ENCODE results near the gene FLRT3. TPM values are rescaled to one million over a fixed set of nuclear protein-coding genes. Genes with fewer than 3 reads are reported as not detected.

Gene FLRT3
- total and polyA plus RNA-seq, 2 experiments from 2014 or later: 0.17 to 0.45 TPM

DNA sequence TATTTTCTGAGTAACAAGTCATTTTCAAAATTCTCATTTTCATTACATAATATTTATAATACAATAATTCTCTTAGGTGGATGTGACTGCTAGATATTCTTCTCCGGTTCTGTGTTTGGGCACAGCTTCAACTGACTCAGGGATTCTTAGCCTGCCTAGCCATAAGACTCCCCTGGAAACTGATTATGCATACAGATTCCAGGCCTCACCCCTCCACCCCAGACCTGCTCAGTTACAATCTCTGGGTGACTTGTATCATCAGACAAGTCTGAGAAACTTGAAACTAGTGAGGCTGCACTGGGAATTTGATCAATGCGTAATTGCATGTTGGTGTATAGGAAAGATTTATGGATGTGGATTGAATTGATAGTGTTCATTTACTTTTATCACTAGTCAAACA lies 25.4 kb downstream of the FLRT3 start (continued):
- TF ChIP-seq EZH2 (IDR thresholded peaks at IDR 0.05; ENCODE audit: low read depth, unreplicated experiment): no peak
- TF ChIP-seq CREB1 (CRISPR knock-in tag; IDR thresholded peaks at IDR 0.05; ENCODE audit: low read depth): no peak
- no peak for TF ChIP-seq POLR2AphosphoS5 (IDR thresholded peaks at IDR 0.05; ENCODE audit: low read depth)
- no peak for TF ChIP-seq EZH2phosphoT487 (IDR thresholded peaks at IDR 0.05; ENCODE audit: unreplicated experiment)
- TF ChIP-seq ZNF331 (CRISPR knock-in tag; IDR thresholded peaks at IDR 0.05; ENCODE audit: low read depth): no peak
- TF ChIP-seq STAT1 (IDR thresholded peaks at IDR 0.05; ENCODE audit: unreplicated experiment): no peak

DNA sequence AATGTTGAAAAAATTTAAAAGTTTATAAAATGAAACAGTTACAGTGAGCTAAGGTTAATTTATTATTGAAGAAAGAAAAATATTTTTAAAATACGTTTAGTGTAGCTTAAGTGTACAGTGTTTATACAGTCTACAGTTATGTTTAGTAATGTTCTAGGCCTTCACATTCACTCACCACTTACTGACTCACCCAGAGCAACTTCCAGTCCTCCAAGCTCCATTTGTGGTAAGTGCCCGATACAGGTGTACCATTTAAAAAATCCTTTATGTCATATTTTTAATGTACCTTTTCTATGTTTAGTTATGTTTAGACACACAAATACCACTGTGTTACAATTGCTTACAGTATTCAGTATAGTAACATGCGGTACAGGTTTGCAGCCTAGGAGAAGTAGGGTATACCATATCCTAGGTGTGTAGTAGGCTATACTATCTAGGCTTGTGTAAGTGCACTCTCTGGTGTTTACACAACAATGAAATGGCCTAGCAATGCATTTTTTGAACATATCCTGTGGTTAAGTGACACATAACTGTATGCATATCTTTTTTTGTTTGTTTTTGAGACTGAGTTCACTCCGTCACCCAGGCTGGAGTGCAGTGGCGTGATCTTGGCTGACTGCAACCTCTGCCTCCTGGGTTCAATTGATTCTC lies 26.3 kb downstream of the FLRT3 start:
- Histone ChIP-seq H3F3A (replicated peaks; ENCODE audit: low read depth) (no peaks in the 10 kb centered on the region), H3K36me3 (ENCODE audit: insufficient read depth) (no peaks in the 10 kb centered on the region), H3K9me2 (ENCODE audit: insufficient read depth) (no peaks in the 10 kb centered on the region), H3K4me1 (ENCODE audit: insufficient read depth) (peaks cover 10% of the 10 kb centered on the region; the same call in 1 of the 2 replicates), H4K20me1 (replicated peaks; ENCODE audit: insufficient read depth) (no peaks in the 10 kb centered on the region), H3K79me2 (replicated peaks; ENCODE audit: insufficient read depth) (no peaks in the 10 kb centered on the region), H3K4me2 (no peak overlapping the region), H3K27me3 (ENCODE audit: insufficient read depth) (no peaks in the 10 kb centered on the region), H3K4me3 (no peak overlapping the region), H3K27ac (ENCODE audit: low read depth) (no peak overlapping the region), H2AFZ (no peak overlapping the region)
- Mint-ChIP-seq H3K27ac (no peak overlapping the region), H3K36me3 (ENCODE audit: low read depth) (no peaks in the 10 kb centered on the region), H3K27me3 (ENCODE audit: insufficient read depth, low read depth, poor library complexity) (no peaks in the 10 kb centered on the region), H3K9me3 (no peaks in the 10 kb centered on the region), H3K4me3 (no peak overlapping the region), H3K4me1 (peaks cover 13% of the 10 kb centered on the region)
- ATAC-seq: no peak
- DNase-seq (ENCODE audit: low spot score): no peak
- no peak for TF ChIP-seq POLR2AphosphoS5 (IDR thresholded peaks at IDR 0.05; ENCODE audit: low read depth)
- no peak for TF ChIP-seq EZH2phosphoT487 (IDR thresholded peaks at IDR 0.05; ENCODE audit: unreplicated experiment)
- no peak for TF ChIP-seq STAT1 (IDR thresholded peaks at IDR 0.05; ENCODE audit: unreplicated experiment)
- TF ChIP-seq JUNB (IDR thresholded peaks at IDR 0.05; ENCODE audit: unreplicated experiment): no peak
- TF ChIP-seq, protein P1, sequence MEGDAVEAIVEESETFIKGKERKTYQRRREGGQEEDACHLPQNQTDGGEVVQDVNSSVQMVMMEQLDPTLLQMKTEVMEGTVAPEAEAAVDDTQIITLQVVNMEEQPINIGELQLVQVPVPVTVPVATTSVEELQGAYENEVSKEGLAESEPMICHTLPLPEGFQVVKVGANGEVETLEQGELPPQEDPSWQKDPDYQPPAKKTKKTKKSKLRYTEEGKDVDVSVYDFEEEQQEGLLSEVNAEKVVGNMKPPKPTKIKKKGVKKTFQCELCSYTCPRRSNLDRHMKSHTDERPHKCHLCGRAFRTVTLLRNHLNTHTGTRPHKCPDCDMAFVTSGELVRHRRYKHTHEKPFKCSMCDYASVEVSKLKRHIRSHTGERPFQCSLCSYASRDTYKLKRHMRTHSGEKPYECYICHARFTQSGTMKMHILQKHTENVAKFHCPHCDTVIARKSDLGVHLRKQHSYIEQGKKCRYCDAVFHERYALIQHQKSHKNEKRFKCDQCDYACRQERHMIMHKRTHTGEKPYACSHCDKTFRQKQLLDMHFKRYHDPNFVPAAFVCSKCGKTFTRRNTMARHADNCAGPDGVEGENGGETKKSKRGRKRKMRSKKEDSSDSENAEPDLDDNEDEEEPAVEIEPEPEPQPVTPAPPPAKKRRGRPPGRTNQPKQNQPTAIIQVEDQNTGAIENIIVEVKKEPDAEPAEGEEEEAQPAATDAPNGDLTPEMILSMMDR (conservative IDR thresholded peaks at IDR 0.05; ENCODE audit: low read depth in 2 of 2): no peak
- TF ChIP-seq, protein P2, sequence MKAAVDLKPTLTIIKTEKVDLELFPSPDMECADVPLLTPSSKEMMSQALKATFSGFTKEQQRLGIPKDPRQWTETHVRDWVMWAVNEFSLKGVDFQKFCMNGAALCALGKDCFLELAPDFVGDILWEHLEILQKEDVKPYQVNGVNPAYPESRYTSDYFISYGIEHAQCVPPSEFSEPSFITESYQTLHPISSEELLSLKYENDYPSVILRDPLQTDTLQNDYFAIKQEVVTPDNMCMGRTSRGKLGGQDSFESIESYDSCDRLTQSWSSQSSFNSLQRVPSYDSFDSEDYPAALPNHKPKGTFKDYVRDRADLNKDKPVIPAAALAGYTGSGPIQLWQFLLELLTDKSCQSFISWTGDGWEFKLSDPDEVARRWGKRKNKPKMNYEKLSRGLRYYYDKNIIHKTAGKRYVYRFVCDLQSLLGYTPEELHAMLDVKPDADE (IDR thresholded peaks at IDR 0.05): no peak
- TF ChIP-seq EZH2 (IDR thresholded peaks at IDR 0.05; ENCODE audit: low read depth, unreplicated experiment): no peak
- no peak for TF ChIP-seq ZNF114 (CRISPR knock-in tag; IDR thresholded peaks at IDR 0.05)
- TF ChIP-seq, protein P3, sequence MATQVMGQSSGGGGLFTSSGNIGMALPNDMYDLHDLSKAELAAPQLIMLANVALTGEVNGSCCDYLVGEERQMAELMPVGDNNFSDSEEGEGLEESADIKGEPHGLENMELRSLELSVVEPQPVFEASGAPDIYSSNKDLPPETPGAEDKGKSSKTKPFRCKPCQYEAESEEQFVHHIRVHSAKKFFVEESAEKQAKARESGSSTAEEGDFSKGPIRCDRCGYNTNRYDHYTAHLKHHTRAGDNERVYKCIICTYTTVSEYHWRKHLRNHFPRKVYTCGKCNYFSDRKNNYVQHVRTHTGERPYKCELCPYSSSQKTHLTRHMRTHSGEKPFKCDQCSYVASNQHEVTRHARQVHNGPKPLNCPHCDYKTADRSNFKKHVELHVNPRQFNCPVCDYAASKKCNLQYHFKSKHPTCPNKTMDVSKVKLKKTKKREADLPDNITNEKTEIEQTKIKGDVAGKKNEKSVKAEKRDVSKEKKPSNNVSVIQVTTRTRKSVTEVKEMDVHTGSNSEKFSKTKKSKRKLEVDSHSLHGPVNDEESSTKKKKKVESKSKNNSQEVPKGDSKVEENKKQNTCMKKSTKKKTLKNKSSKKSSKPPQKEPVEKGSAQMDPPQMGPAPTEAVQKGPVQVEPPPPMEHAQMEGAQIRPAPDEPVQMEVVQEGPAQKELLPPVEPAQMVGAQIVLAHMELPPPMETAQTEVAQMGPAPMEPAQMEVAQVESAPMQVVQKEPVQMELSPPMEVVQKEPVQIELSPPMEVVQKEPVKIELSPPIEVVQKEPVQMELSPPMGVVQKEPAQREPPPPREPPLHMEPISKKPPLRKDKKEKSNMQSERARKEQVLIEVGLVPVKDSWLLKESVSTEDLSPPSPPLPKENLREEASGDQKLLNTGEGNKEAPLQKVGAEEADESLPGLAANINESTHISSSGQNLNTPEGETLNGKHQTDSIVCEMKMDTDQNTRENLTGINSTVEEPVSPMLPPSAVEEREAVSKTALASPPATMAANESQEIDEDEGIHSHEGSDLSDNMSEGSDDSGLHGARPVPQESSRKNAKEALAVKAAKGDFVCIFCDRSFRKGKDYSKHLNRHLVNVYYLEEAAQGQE (IDR thresholded peaks at IDR 0.05; ENCODE audit: unreplicated experiment): no peak
- TF ChIP-seq ZNF331 (CRISPR knock-in tag; IDR thresholded peaks at IDR 0.05; ENCODE audit: low read depth): no peak
- TF ChIP-seq CREB1 (CRISPR knock-in tag; IDR thresholded peaks at IDR 0.05; ENCODE audit: low read depth): no peak
- no peak for TF ChIP-seq NANOG (IDR thresholded peaks at IDR 0.05; ENCODE audit: borderline replicate concordance)
